Psoas muscle (tissue), 8 donors: ENCODE results near the gene GHR. TPM values are rescaled to one million over a fixed set of nuclear protein-coding genes. Genes with fewer than 3 reads are reported as not detected.

Experiments
- ATAC-seq, 4 donors: fragments of 200-7000 bp; cut with Tn5 transposase; one replicate each; pipeline ENCODE4 v1.9.1; 2020; ENCODE audit warnings: moderate library complexity in 3 of 4, mild to moderate bottlenecking in 2 of 4
- DNase-seq, 2 donors: peaks; one replicate each; pipeline ENCODE4 v3.0.0-alpha.2; 2020
- H3K27ac ChIP-seq: fragments of 200-600 bp; one replicate; pipeline ENCODE4 v1.8.0; 2022
- H3K27me3 ChIP-seq, 3 donors: fragments of 200-600 bp in 1 of 3; one replicate each; pipeline versions ENCODE4 v1.6.1 to v1.8.0; 2013 to 2022; ENCODE audit warnings: low read length in 2 of 3, mild to moderate bottlenecking in 2 of 3, moderate library complexity in 1 of 3; ENCODE audit not compliant: insufficient read depth in 3 of 3
- H3K36me3 ChIP-seq, 2 donors: fragments of 200-600 bp in 1 of 2; one replicate each; pipeline versions ENCODE4 v1.6.1 to v1.8.0; 2013 to 2022; ENCODE audit warnings: low read depth in 1 of 2, mild to moderate bottlenecking in 1 of 2, moderate library complexity in 1 of 2; ENCODE audit not compliant: insufficient read depth in 1 of 2
- H3K4me1 ChIP-seq: fragments of 200-600 bp; one replicate; pipeline ENCODE4 v1.8.0; 2022
- H3K4me3 ChIP-seq: fragments of 200-600 bp; one replicate; pipeline ENCODE4 v1.8.0; 2022; ENCODE audit warnings: mild to moderate bottlenecking
- H3K9me3 ChIP-seq: fragments of 200-600 bp; one replicate; pipeline ENCODE4 v1.8.0; 2022
- CTCF ChIP-seq: fragments of 200-600 bp; IDR thresholded peaks from one replicate; pipeline ENCODE4 v1.8.0; 2022; ENCODE audit warnings: antibody characterized with exemption
- WGBS, 3 donors: extraction: QIAGEN DNeasy Blood & Tissue Kit; methylation state at CpG; one replicate each; pipeline versions ENCODE4 v1.1.6 to v1.1.7; 2013; 5-methylcytosine and 5-hydroxymethylcytosine counted together
- intact Hi-C, 2 donors: fragments of 100-400 bp; cut with DNase I; formaldehyde crosslinking; loops; one replicate each; pipeline versions ENCODE4 v1.11.0 to v1.14.2; 2022
- polyA plus RNA-seq, 3 donors: library from polyadenylated mRNA; stranded (reverse); fragments of 200-250 nt; gene quantifications; one replicate each; pipeline ENCODE4 v1.2.3, GENCODE V29; 2013
- total RNA-seq, 4 donors: library from RNA; stranded (reverse); fragmentation: NEBNext Ultra II Directional in 2 of 4; extraction: Animal tissue kit (Norgen Biotek cat#: 25700) in 2 of 4; gene quantifications; one replicate each; pipeline versions ENCODE4 v1.2.1 to v1.2.4, GENCODE V29; 2021 to 2023
- donor health status: healthy with polysubstance abuse.
- donor health status: DM: no; HTN: no; CAD: no; lungs with moderate emphysema.
- donor health status: Bipolar disorder and iron deficiency.
- donor health status: healthy.
- donor health status: DM: yes; HTN: yes; CAD: no.
- donor health status: DM: no; HTN: no; CAD: no.
- donor health status: DM: no; HTN: no; CAD: no.
- donor health status: DM: yes; HTN: yes; CAD: no.

The GHR gene
- total and polyA plus RNA-seq, 7 donors, result 12.4 to 60.3 (median 32.1) TPM

- Histone ChIP-seq H3K4me1 (peaks cover 61% of the 10 kb centered on the region), H3K27ac (peak overlapping the region; percentile 88), H3K9me3 (no peaks in the 10 kb centered on the region), H3K36me3 (no peaks in the 10 kb centered on the region), H3K27me3 (no peaks in the 10 kb centered on the region), H3K4me3 (no peak overlapping the region)
- intact Hi-C loops, result loop anchor here (1.0 to 10.0 kb wide), 5 partner anchors 43 to 90 kb away; partner anchors contain the start of gene GHR (in 1 of the 2)
- DNase-seq, result no peak
- 17 to 43% (median 32%) methylated on average over 2 of the region's 2 CpGs for WGBS, 3 donors
- TF ChIP-seq CTCF, result peak; percentile 46
- ATAC-seq, result peak; percentile 66 to 78 (median 74)
Measured at GRCh38 chr5:42514754-42515153, 91.5 kb downstream of the GHR start.

- no peak for ATAC-seq
- DNase-seq, result no peak
- Histone ChIP-seq H3K4me3 (no peak overlapping the region), H3K27me3 (no peaks in the 10 kb centered on the region), H3K4me1 (peaks cover 62% of the 10 kb centered on the region), H3K27ac (peak overlapping the region; percentile 88), H3K36me3 (no peaks in the 10 kb centered on the region), H3K9me3 (no peaks in the 10 kb centered on the region)
- 90 to 92% (median 90%) methylated on average over 3 of the region's 3 CpGs for WGBS, 3 donors
- no peak for TF ChIP-seq CTCF
- intact Hi-C loops, result loop anchor here (1.0 to 10.0 kb wide), 5 partner anchors 42 to 91 kb away; partner anchors contain the start of gene GHR (in 1 of the 2)
Measured at GRCh38 chr5:42515504-42515903, 92.3 kb downstream of the GHR start.

- TF ChIP-seq CTCF, result no peak
- no peaks in the 10 kb centered on the region for H3K27me3 ChIP-seq
- 20 to 47% (median 29%) methylated on average over 4 of the region's 4 CpGs for WGBS, 3 donors
- intact Hi-C loops, result loop anchor here (5.0 to 10.0 kb wide), 3 partner anchors 41 to 92 kb away; partner anchors contain the start of gene GHR (in 1 of the 2)
- H3K4me1 ChIP-seq, result peaks cover 64% of the 10 kb centered on the region
- no peaks in the 10 kb centered on the region for H3K36me3 ChIP-seq
- H3K9me3 ChIP-seq, result no peaks in the 10 kb centered on the region
- ATAC-seq, result peak; percentile 73 to 85 (median 78)
- peak in 1 of 2 donors; percentile 54 for DNase-seq
- H3K27ac ChIP-seq, result peak overlapping the region; percentile 88
- H3K4me3 ChIP-seq, result peak overlapping the region; percentile 47
Measured at GRCh38 chr5:42516282-42517042, 93.2 kb downstream of the GHR start.

- H3K4me3 ChIP-seq, result peak overlapping the region; percentile 47
- ATAC-seq (no peak), DNase-seq (no peak)
- peak overlapping the region; percentile 88 for H3K27ac ChIP-seq
- no peaks in the 10 kb centered on the region for H3K9me3 ChIP-seq
- no peaks in the 10 kb centered on the region for H3K27me3 ChIP-seq
- 14 to 29% (median 18%) methylated on average over 2 of the region's 2 CpGs for WGBS, 3 donors
- intact Hi-C loops, result loop anchor here (5.0 to 10.0 kb wide), 3 partner anchors 40 to 92 kb away; partner anchors contain the start of gene GHR (in 1 of the 2)
- H3K36me3 ChIP-seq, result no peaks in the 10 kb centered on the region
- peaks cover 71% of the 10 kb centered on the region for H3K4me1 ChIP-seq
- TF ChIP-seq CTCF, result no peak
Measured at GRCh38 chr5:42517164-42517563, 93.9 kb downstream of the GHR start.
